NCI-H82 treated with DMSO at 0.1 percent for 48 hours (cell line): ENCODE measurements around the gene RBM10.

ENCODE experiments used
- DNase-seq: peaks from one replicate; lab custom pipeline; 2025; ENCODE audit not compliant: unreplicated experiment; lab: John Stamatoyannopoulos, UW

The RBM10 gene

GRCh38 chrX:47232197-47232802, 87.3 kb downstream of the RBM10 start:
- DNase-seq: no peak

- peak; percentile 48 for DNase-seq
These were observed 87.8 kb downstream of the RBM10 start, which contains the start of gene USP11 for GRCh38 chrX:47232803-47233332. USP11 (plus strand) TSS chrX:47233009; CDS start chrX:47233044, 35 bp downstream.

GRCh38 chrX:47233333-47234113, 88.5 kb downstream of the RBM10 start:
- peak; percentile 92 for DNase-seq

- DNase-seq: no peak
These were observed 89.6 kb downstream of the RBM10 start for GRCh38 chrX:47234583-47234982.

GRCh38 chrX:47235691-47236103, 90.7 kb downstream of the RBM10 start:
- no peak for DNase-seq
